NT2/D1 (cell line): ENCODE results near the gene ENTPD5.

Source experiments
- YY1 ChIP-seq: IDR thresholded peaks from 2 replicates; pipeline ENCODE4 v1.6.1; 2011; ENCODE audit not compliant: insufficient read length, insufficient read depth
- ZNF274 ChIP-seq: IDR thresholded peaks from 2 replicates; pipeline ENCODE4 v1.6.1; 2011; ENCODE audit warnings: mild to moderate bottlenecking, low read depth, low read length

DNA sequence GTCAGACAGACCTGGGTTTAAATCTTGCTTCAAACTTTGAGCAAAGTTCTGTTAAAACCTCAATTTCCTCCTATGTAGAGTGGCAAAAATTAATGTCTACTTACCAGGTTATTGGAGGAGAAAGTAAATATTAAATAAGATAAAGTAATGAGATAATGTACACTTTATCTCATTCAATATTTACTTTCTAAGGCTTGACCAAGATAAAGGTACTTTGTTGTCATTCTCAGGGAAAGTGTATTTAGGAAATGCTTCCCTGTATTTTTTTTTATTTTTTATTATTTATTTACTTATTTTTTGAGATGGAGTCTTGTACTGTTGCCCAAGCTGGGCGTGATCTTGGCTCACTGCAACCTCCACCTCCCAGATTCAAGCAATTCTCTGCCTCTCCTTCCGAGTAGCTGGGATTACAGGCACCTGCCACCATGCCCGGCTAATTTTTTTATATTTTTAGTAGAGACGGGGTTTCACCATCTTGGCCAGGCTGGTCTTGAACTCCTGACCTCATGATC is 73.9 kb downstream of the ENTPD5 start:
- TF ChIP-seq ZNF274 (no peak), YY1 (no peak)
